CD4-positive, alpha-beta T cell treated with Interleukin-2 at 100 ng/mL for 4 hours (primary cell): ENCODE data around the gene P2RY8.

Experiments used
- DNase-seq: peaks from one replicate; pipeline ENCODE4 v3.0.0-alpha.2; 2020; ENCODE audit warnings: low spot score

The P2RY8 gene

GRCh38 chrX:1417921-1418771 lies 118.8 kb downstream of the P2RY8 start:
- DNase-seq: no peak

DNA sequence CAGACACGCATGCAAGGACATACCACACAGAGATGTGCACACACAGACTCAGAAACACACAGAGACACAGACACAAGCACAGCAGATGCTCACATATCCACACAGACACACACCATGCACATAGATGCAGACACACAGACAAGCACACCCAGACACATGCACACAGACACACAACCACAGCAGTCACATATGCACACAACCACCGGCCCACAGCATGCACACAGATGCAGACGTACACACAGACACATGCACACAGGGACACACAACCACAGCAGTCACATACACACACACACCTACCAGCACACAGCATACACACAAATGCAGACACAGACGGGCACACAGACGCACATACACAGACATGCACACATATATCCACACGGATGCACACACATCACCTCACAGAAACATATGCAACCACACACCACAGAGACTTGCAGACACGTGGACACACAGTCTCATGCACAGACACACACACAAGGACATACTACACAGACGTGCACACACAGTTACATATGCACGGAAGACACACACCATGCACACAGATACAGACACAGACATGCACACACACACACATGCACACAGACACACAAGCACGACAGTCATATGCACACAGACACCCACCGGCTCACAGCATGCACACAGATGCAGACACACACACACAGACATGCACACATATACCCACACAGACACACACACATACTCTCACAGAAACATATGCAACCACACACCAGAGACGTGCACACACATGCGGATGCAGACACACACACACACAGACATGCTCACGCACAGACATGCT lies 119.8 kb downstream of the P2RY8 start:
- no peak for DNase-seq

- DNase-seq: no peak
Observed at GRCh38 chrX:1416327-1416784, 120.6 kb downstream of the P2RY8 start.
